GM18858 (cell line): ENCODE results near the gene FAM149B1.
A peak's percentile ranks its signal among the peaks of the same experiment; 100 is the strongest.
"Not testable (repeated sequence)": the region's sequence is repeated elsewhere in the genome, so short reads cannot be mapped to it uniquely, and the experiment has no call there.

Experiments used
- ATAC-seq: cut with Tn5 transposase; IDR thresholded peaks from one replicate; pipeline ENCODE4 v1.9.1; 2021; ENCODE audit not compliant: unreplicated experiment

The FAM149B1 gene

GRCh38 chr10:73167783-73168464 is at the start of gene FAM149B1, which contains the start of gene ECD:
Gene FAM149B1, plus strand, starts transcription at chr10:73168119. Its CDS starts 221 bp downstream, at chr10:73168340.
Gene ECD, minus strand, starts transcription at chr10:73168008. Its CDS starts 4,071 bp downstream, at chr10:73163937.
- peak; percentile 79 for ATAC-seq

DNA sequence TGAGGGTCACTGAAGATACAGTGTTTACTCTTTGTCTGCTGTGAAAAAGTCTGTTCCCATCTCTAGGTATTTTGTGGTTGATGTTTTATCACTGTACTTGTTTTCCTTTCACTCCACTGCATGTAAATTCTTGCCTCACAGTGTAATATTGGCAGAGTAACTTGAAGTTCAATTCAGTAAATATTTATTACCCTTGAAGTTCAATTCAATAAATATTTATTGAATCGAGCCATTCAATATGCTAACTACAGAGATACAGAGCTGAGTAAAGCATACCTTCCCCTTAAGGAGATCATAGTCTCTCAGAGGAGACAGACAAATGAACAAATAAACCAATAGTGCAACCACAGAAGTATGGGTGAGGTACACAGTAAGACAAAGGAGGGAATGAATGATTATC is 48.5 kb upstream of the FAM149B1 start:
- no peak for ATAC-seq

- ATAC-seq: no peak
Measured at GRCh38 chr10:73119952-73120351, 48.0 kb upstream of the FAM149B1 start.

GRCh38 chr10:73126343-73126742 is 41.6 kb upstream of the FAM149B1 start:
- no peak for ATAC-seq

DNA sequence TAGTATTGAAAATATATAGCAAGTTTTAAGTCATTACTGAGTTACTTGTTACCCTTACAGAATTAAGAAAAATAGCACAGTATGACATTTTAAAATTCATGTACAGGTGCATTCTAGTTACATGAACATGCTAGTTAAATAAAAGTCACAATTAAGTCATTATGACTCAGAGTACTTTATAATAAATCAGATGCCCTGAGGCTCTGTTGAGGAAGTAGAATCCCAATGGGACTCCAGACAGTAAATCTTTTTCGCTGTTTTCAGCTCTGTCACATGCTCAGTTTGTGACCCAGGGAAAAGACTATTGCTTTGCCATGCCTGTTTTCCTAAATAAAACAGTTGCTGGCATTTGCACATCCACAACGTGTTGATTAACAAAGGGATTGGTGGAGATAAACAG is 36.6 kb upstream of the FAM149B1 start:
- ATAC-seq: no peak

- no peak for ATAC-seq
Measured at GRCh38 chr10:73131913-73132686, 35.8 kb upstream of the FAM149B1 start.

GRCh38 chr10:73134727-73135126 is 33.2 kb upstream of the FAM149B1 start:
- ATAC-seq: no peak

GRCh38 chr10:73136627-73137026 is 31.3 kb upstream of the FAM149B1 start:
- no peak for ATAC-seq

DNA sequence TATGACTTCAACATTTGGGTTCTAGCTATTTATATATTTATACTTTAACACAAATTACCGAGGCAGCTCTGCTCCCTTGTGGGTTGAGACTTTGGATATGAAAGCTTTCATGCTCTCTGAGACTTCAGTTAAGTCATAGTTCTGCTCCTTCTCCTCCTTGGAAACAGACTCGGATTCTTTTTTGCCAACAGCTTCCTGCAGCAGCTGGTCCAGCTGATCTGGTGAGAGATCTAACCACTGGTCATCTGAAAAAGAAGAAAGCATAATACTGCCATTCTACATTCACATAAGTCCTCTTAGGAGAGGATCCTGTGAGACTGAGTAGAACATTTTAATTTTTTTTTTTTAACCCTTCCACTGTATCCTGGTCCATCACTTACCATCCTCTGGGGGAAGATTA is 28.7 kb upstream of the FAM149B1 start:
- ATAC-seq: no peak

DNA sequence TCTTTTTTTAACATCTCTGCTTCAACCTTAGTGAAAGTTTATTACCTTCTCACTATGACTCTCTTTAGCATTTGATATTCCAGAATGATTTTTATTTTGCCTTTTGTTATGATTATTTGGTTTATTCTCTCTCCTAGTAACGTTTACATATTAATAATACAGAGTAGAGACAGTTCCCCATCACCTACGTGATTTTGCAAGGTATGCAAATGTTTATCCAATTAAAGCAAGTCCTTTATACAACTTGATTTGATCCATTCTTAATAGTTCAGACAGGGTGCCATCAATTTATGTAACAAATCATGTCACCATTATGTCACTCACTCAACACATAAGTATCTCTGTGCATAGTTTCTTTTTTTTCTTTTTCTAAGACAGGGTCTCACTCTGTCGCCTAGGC is 26.3 kb upstream of the FAM149B1 start:
- no peak for ATAC-seq

DNA sequence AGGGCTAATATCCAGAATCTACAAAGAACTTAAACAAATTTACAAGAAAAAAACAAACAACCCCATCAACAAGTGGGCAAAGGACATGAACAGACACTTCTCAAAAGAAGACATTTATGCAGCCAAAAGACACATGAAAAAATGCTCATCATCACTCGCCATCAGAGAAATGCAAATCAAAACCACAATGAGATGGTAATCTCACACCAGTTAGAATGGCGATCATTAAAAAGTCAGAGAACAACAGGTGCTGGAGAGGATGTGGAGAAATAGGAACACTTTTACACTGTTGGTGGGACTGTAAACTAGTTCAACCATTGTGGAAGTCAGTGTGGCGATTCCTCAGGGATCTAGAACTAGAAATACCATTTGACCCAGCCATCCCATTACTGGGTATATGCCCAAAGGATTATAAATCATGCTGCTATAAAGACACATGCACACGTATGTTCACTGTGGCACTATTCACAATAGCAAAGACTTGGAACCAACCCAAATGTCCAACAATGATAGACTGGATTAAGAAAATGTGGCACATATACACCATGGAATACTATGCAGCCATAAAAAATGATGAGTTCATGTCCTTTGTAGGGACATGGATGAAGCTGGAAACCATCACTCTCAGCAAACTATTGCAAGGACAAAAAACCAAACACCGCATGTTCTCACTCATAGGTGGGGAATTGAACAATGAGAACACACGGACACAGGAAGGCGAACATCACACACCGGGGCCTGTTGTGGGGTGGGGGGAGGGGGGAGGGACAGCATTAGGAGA is 17.1 kb upstream of the FAM149B1 start:
- not testable (repeated sequence) for ATAC-seq

- no peak for ATAC-seq
Measured at GRCh38 chr10:73152009-73152408, 15.9 kb upstream of the FAM149B1 start.

DNA sequence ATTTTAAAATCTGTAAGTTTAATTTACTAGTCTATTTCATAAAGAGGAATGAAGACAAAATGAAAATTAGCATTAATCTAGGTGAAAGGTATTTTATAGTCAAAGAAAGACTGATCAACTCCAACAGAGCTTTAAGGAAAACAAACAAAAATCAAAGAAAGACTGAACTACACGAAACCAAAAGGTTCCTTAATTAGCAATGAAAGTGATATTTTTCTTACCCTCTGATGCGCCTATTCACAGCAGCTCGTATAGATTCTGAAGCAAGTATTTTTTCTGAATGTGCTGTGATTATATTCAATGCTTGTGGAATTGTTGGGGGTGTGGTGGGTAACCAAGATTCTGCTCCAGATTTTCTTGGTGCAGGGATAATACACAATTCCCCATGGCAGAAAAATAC is 11.9 kb upstream of the FAM149B1 start:
- no peak for ATAC-seq

DNA sequence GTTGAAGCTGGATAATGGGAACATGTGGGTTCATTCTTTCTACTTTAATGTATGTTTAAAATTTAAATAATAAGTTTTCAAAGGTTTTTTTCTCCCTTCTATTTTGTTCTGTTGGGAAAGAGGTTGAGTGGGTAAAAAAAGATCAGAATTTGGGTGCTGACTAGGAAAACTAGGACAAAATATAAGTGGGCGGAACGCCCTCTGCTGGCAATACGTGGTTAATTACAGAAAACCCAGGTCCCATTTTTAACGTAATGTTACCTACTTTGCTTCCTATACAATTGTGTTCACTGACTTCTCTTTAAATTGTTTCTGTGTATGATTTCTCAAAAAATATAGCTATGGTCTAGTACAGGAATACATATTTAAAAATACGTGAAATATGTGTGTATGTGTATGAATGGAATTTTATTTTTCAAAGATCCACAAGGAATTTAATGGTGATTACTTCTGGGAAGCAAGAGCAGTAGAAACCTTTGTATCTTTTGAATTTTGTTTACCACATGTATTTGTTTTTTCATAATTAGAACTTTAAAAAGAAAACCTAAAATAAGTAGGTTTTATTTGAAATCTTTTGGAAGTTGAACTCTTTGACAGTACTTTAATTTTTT is 8.8 kb upstream of the FAM149B1 start:
- no peak for ATAC-seq

DNA sequence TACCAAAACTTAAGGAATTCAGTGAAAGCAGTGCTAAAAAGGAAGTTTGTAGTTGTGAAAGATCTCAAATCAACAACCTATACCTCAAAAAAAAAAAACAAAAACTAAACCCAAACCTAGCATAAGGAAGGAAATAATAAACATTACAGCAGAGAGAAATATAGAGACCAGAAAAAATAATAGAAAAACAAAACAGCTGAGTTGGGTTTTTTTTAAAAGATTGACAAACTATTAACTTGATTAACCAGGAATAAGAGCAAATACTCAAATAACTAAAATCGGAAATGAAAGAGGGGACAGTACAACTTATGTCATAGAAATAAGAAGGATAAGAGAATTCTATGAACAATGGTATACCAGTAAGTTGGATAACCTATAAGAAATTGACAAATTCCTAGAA is 6.8 kb upstream of the FAM149B1 start:
- no peak for ATAC-seq

- ATAC-seq: no peak
Measured at GRCh38 chr10:73161662-73162061, 6.3 kb upstream of the FAM149B1 start.

- no peak for ATAC-seq
Measured at GRCh38 chr10:73163096-73163495, 4.8 kb upstream of the FAM149B1 start.

DNA sequence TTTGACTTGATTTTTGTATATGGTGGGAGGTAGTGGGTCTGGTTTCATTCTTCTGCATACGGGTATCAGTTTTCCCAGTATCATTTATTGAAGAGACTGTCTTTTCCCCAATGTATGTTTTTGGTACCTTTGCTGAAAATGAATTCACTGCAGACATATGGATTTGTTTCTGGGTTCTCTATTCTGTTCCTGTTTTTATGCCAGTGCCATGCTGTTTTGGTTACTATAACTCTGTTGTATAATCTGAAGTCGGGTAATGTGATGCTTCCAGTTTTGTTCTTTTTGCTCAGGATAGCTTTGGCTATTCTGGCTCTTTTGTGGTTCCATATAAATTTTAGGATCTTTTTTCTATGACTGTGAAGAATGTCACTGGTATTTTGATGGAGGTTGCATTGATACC is 947 bp upstream of the FAM149B1 start:
- no peak for ATAC-seq

- no peak for ATAC-seq
Measured at GRCh38 chr10:73167458-73167782, 499 bp upstream of the FAM149B1 start.

DNA sequence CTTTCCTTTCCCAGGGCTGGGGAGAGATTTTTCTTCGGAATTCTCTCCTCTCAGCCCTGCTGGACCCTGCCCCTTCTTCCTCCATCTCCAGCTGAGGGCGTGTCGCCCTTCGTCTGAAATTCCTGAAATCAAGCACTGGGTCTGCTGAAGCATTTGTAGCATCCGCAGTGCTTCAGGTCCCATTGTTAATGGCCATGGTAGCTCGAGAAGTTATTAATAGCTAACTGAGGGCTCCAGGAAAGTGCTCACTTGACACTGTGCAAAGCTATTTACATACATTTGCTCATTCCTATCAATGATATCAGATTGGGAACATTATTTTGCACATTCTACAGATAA is 515 bp downstream of the FAM149B1 start:
- no peak for ATAC-seq

GRCh38 chr10:73169320-73169719 is 1.4 kb downstream of the FAM149B1 start:
- ATAC-seq: no peak

DNA sequence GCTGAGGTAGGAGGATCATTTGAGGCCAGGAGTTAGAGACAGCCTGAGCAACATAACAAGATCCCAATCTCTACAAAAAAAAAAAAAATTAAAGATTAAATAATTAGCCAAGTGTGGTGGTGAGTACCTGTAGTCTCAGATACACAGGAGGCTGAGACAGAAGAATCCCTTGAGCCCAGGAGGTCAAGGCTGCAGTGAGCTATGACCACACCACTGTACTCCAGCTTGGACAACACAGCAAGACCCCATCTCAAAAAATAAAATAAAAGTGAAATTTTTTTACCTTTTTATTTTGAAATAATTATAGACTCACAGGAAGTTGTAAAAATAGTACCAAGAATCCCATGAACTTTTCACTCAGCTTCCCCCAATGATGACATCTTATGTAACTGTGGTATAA is 4.9 kb downstream of the FAM149B1 start:
- no peak for ATAC-seq
